Cardiac muscle cell (in vitro differentiated cells and primary cell): Measurements from ENCODE around the gene OLFML1. TPM values are rescaled to one million over a fixed set of nuclear protein-coding genes. Genes with fewer than 3 reads are reported as not detected.

Source experiments
- DNase-seq, 2 donors: peaks; one replicate each; pipeline versions ENCODE4 v3.0.0 to v3.0.0-alpha.2; 2010 to 2017; ENCODE audit warnings: low read depth in 1 of 2, low spot score in 1 of 2
- H3K27ac ChIP-seq: fragments of 200-600 bp; sonication (generic); 2 replicates; pipeline ENCODE4 v1.5.1; 2016
- H3K27me3 ChIP-seq: fragments of 200-600 bp; sonication (generic); 2 replicates; pipeline ENCODE4 v1.6.0; 2016; ENCODE audit warnings: control low read depth
- H3K36me3 ChIP-seq: fragments of 200-600 bp; sonication (generic); 2 replicates; pipeline ENCODE4 v1.5.1; 2016; ENCODE audit warnings: control low read depth
- H3K4me1 ChIP-seq: fragments of 200-600 bp; sonication (generic); 2 replicates; pipeline ENCODE4 v1.8.1; 2017; ENCODE audit warnings: low read depth, mild to moderate bottlenecking, mixed run types
- H3K4me3 ChIP-seq: fragments of 200-600 bp; sonication (generic); 2 replicates; pipeline ENCODE4 v1.5.1; 2016; ENCODE audit warnings: mild to moderate bottlenecking
- H3K9me3 ChIP-seq: fragments of 200-600 bp; sonication (generic); 2 replicates; pipeline ENCODE4 v1.5.1; 2017; ENCODE audit warnings: low read depth, mild to moderate bottlenecking, control low read depth
- polyA plus RNA-seq: library from polyadenylated mRNA; unstranded; fragments of >200 nt; fragmentation: Nextera tagmentation; extraction: Ambion mirVana; gene quantifications from 2 replicates; pipeline ENCODE4 v1.2.1, GENCODE V29; 2016
- total RNA-seq: library from RNA; depleted of rRNA; stranded (reverse); fragments of >200 nt; gene quantifications from 2 replicates; pipeline ENCODE4 v1.2.3, GENCODE V29; 2016
- TF ChIP-seq, protein P1 (sequence below): IDR thresholded peaks from 2 replicates; pipeline ENCODE4 v1.5.1; 2012; ENCODE audit warnings: low read depth, mild to moderate bottlenecking, low read length

Gene OLFML1
- total and polyA plus RNA-seq, 2 experiments from 2014 or later: 0.39 to 1.1 TPM

DNA sequence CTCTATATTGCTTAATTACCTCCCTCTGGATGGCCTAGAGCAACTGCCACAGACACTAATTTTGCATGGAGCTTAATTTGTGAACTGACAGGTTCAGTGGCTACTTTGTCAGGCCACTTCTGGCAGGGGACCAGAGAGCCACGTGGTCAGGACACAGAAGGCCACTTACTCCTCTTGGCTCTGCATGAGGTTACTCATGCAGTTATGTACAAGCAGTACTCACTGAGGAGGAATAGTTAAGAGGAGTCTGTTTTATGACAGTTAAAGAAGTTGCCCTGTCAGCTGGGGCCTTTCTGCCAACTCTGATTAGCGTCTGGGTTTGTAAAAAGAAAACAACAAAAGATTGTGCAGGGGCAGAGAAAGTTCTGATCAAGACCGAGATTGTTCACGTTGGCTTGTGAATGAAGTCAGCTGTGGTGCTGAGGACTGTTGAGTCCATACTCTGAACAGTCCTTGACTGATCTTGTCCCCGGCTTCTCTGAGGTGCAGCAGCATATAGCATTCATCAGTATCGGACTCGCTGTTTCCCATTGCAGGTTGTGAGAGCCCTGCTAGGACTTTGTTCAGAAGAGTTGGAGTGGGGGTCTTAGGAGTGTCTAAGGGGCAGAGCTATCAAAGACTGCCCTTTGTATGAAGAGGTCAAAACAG, 69.9 kb downstream of the OLFML1 start:
- Histone ChIP-seq H3K4me1 (no peaks in the 10 kb centered on the region), H3K9me3 (no peaks in the 10 kb centered on the region), H3K4me3 (no peak overlapping the region), H3K36me3 (no peaks in the 10 kb centered on the region), H3K27ac (no peak overlapping the region), H3K27me3 (no peaks in the 10 kb centered on the region)
- TF ChIP-seq, protein P1, sequence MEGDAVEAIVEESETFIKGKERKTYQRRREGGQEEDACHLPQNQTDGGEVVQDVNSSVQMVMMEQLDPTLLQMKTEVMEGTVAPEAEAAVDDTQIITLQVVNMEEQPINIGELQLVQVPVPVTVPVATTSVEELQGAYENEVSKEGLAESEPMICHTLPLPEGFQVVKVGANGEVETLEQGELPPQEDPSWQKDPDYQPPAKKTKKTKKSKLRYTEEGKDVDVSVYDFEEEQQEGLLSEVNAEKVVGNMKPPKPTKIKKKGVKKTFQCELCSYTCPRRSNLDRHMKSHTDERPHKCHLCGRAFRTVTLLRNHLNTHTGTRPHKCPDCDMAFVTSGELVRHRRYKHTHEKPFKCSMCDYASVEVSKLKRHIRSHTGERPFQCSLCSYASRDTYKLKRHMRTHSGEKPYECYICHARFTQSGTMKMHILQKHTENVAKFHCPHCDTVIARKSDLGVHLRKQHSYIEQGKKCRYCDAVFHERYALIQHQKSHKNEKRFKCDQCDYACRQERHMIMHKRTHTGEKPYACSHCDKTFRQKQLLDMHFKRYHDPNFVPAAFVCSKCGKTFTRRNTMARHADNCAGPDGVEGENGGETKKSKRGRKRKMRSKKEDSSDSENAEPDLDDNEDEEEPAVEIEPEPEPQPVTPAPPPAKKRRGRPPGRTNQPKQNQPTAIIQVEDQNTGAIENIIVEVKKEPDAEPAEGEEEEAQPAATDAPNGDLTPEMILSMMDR: no peak
- DNase-seq: no peak

DNA sequence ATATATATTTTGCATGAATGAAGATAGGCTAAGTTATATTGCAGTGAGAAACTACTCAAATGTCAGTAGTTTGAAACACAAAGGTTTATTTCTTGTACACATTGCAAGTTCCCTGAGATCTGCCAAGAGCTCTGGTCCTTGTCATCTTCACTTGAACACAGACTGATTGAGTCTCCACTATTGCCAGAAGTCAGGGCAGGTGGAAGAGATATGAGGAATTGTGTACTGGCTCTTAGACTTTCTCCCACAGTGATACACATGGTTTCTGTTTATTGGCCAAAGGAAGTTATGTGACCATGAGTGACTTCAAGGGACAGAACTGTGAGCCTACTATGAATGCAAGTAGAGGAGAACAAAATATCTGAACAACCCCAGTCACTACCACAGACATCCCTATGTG, 72.7 kb downstream of the OLFML1 start:
- Histone ChIP-seq H3K9me3 (no peaks in the 10 kb centered on the region), H3K36me3 (no peaks in the 10 kb centered on the region), H3K27ac (no peak overlapping the region), H3K4me3 (no peak overlapping the region), H3K27me3 (no peaks in the 10 kb centered on the region), H3K4me1 (no peaks in the 10 kb centered on the region)
- TF ChIP-seq, protein P1: no peak
- DNase-seq: no peak

DNA sequence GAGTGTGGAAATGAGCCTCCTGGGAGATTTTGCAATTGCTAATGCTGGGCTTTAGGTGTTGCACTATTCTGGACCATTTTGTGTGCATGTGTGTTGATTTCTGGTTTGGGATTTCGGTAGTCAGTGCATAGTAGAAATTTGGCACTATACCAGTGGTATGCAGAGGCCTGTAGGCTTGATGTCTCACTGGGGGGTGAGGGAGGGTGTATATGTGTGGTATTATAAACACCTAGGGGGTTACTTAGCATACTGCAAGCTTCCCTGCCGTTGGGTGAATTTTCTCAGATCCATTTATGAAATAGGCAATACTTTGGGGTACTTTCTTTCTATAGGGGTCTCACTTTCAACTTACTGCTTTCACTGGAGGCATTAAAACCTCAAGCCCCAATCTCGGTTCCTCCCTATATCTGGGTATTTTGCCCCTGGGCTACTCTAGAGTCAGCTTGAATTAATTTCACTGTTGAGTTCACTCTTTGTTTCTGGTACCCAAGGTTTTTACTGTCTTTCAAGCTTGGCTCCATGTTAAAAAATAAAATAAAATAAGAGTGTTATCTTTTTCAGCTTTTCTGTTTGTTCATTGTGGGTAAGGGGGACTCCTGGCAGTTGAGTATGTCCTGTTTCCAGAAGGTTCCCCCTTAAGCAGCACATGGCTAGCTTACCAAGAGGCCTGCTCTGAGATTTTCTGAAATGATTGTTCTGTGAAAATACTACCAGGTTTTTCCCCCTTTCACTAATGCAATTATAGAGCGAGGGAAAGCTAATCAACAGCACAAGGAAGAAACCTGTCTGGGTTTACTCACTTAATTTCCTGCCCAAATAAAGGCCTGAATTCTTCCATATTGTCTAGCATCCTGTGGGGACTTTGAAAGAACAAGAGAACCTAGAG, 74.3 kb downstream of the OLFML1 start:
- Histone ChIP-seq H3K36me3 (no peaks in the 10 kb centered on the region), H3K27ac (no peak overlapping the region), H3K27me3 (no peaks in the 10 kb centered on the region), H3K4me3 (no peak overlapping the region), H3K4me1 (no peaks in the 10 kb centered on the region), H3K9me3 (no peaks in the 10 kb centered on the region)
- no peak for DNase-seq
- TF ChIP-seq, protein P1: no peak

Other genes with a start within 250 kb of the OLFML1 start
- gene SYT9, start 233.6 kb upstream of the OLFML1 start, total RNA-seq: 2.2 and 3.8 TPM in 2 replicates
- gene SYT9, start 233.6 kb upstream of the OLFML1 start, polyA plus RNA-seq: 1.3 and 1.6 TPM in 2 replicates
- gene PPFIBP2, start 28.5 kb downstream of the OLFML1 start, total RNA-seq: 4.5 and 13.2 TPM in 2 replicates
- gene PPFIBP2, start 28.5 kb downstream of the OLFML1 start, polyA plus RNA-seq: 8.0 and 17.3 TPM in 2 replicates
- 2.1 and 4.1 TPM in 2 replicates for gene CYB5R2, start 188.0 kb downstream of the OLFML1 start, total RNA-seq
- 3.3 and 4.5 TPM in 2 replicates for gene CYB5R2, start 188.0 kb downstream of the OLFML1 start, polyA plus RNA-seq
- not detected in 2 replicates for gene OVCH2, start 221.0 kb downstream of the OLFML1 start, total RNA-seq
- not detected in 2 replicates for gene OVCH2, start 221.0 kb downstream of the OLFML1 start, polyA plus RNA-seq